NCI-H446 treated with DMSO at 0.1 percent for 48 hours (cell line): ENCODE data around the gene ZRANB1.

Experiments used
- DNase-seq: peaks from one replicate; lab custom pipeline; 2025; lab: John Stamatoyannopoulos, UW

The ZRANB1 gene

GRCh38 chr10:125005312-125006187, 63.6 kb downstream of the ZRANB1 start:
- DNase-seq, result no peak

DNA sequence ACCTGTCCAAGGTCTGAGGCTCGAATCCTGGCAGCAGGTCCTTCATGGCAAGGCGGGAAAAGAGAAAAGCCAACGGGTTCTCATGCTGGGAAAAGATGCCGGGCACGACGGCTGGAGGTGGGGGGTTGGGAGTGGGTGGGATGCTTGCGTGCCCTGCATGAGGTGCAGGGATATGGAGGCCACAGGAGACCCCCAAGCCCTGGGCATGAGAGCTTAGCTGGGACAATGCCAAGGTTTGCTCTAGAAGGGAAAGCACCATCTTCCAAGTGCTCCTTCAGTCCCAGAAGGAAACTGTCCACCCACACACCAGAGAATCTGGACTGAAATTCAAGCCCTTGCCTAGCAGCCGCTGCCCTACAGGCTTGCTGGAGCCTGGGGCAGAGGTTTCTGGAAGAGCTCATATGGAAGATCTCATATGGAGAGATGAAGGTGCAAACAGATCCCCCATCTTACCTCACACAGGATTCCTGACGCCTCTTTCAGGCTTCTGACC, 64.3 kb downstream of the ZRANB1 start:
- no peak for DNase-seq

- DNase-seq, result no peak
Observed at GRCh38 chr10:125006921-125007426, 65.1 kb downstream of the ZRANB1 start.

DNA sequence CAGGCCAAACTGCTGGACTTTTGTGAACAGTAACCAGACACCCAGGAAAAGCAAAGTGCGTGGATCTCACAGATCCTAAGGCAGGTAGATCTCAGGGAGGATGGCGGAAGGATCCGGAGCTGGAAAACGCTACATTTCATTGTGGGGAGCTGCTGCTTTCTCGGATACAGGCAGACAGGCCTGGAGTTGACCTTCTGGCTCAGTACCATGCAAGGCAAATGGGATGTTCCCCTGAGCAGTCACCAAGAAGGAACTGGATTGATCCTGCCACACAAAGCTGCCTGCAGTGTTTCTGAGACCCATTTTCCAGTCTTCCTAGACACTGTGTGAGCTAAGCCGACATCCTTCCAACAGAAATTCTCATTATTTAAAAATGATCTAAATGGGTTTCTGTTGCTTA, 65.5 kb downstream of the ZRANB1 start:
- no peak for DNase-seq

DNA sequence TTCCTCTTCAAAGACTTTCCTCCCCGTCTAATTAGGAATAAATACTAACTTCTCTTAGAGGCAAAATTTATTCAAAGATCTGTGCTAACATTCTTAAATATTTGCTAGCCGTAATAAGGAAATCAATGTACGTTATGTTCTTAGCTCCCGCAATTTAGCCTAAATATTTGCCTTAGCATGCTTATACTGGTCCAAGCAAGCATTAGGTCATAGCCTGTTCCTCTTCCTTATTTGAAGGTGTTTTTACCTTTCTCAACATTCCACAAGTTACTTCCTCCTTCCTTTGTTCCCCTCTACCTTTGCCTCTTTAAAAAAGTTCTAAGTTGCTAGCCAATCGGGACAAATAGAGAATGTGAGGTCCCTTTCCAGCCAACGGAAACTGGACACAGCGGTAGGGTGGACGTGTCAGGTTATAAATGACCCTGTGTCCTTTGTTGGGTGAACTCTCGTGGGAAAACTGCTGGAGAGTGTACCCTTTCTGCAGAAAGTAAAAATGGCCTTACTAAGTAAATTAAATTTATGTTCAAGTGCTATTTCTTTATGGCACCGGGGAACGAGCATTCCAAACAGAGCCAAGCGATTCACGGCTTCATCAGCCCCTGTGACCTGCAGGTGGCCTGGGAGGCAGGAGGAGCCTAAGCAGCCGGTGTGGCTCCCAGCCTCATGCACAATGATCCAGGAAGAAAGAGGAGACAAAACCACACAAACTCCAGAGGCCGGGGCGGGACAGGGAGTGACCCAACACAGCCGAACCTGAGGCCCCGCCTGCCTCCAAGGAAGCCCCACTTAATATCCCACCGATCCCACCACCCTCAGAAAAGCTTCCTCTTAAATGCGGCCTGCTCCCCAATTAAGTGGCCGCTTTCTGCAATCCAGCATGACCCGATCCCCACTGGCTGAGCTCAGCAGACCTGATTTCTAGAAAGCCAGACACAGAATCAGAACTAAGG, 67.0 kb downstream of the ZRANB1 start:
- DNase-seq, result no peak

GRCh38 chr10:125009661-125010161, 67.8 kb downstream of the ZRANB1 start:
- DNase-seq, result no peak

- no peak for DNase-seq
Observed at GRCh38 chr10:125010362-125010761, 68.4 kb downstream of the ZRANB1 start.

GRCh38 chr10:125011171-125011925, 69.4 kb downstream of the ZRANB1 start:
- no peak for DNase-seq

DNA sequence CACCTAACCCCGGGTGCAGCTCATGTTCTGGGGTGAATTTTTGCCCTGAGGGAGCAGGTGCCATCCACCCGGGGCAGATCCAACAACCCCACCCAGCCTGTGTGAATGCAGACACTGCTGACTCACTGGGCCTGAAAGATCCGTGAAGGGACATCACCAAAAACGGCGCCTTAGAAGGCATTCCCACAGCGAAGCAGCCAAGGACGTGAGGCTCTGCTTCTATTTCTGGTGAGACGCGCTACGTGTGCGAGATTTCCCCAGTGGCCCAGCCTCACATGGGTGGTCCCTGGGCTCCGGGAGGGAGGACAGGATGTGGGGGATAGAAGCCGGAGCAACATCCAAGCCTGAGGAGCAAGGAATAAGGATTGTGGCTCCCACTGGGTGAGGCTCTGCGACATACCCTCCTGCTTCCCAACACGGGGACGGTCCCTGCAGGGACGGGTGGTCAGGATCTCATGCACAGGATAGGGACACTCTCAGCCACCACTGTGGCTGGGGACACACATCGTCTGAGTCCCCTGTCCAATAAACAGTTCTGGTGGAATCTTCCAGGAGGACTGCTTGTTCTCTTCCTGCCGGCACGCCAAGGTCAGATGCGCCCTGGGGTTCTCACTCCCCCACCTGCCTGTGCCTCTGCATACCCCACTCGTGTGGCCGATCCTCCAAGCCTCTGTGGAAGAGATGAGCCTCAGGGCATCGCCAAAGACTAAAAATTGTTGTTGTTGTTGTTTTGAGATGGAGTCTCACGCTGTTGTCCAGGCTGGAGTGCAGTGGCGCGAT, 70.2 kb downstream of the ZRANB1 start:
- no peak for DNase-seq

GRCh38 chr10:125012851-125013528, 71.1 kb downstream of the ZRANB1 start:
- no peak for DNase-seq

GRCh38 chr10:125013529-125013872, 71.6 kb downstream of the ZRANB1 start:
- no peak for DNase-seq

DNA sequence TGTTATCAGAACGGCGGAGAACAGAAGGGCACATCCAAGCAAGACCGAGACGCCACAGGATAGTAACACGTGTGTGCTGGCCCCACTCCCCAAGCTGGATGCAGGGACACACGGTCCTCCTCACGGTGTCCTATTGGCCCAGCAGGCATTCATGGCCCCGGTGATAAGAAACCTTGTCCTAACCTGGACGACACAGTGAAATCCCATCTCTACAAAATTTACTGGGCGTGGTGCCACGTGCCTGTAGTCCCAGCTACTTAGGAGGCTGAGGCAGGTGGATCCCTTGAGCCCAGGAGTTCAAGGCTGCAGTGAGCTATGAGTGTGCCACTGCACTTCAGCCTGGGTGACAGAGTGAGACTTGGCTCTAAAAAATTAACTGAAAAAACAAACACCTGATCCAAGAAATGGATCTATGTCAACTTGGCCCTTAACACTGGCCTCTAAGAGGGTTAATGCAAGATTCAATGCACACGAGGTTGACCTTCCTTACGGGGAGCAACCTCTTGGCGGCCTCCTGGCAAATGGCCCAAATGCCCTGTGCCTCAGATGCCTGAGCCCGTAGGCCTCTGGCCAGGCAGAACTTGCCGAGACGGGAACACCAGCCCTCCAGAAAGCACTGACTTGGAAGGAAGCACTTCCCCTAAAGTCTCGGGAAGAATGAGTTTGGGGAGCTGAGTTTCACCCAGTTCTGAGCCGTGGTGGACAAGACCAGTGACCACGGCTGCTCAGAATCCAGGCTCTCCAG, 72.3 kb downstream of the ZRANB1 start:
- no peak for DNase-seq

- no peak for DNase-seq
Observed at GRCh38 chr10:125014836-125015355, 73.0 kb downstream of the ZRANB1 start.

GRCh38 chr10:125015356-125015944, 73.5 kb downstream of the ZRANB1 start:
- DNase-seq, result no peak

GRCh38 chr10:125016123-125016522, 74.2 kb downstream of the ZRANB1 start:
- DNase-seq, result no peak

DNA sequence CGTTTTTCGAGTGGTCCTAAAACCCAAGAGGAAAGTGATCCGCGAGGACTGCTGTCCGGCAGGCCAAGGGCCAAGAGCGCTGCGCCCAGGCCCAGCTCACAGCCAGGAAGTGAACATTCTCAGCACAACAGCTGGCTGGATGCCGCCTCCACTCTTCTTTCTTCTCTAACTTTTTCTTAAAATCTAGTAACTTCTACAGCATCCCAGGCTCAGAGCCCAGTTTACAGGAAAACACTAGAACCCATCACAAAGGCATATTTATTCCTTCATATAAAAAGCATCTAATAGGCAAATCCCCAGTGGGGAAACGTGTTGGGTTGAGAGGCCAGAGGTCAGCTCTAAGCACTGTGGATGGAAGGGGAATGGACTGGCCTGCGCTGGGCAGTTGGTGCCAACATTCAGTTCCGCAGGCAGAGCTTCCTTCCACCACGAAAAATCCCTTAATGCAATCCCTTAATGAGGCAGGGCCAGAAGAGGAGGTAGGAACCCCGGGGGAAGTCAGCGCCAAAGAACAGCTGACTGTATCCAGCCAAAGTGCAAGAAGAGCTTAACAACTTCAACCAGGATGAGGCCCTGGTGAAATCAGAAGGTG, 74.8 kb downstream of the ZRANB1 start:
- DNase-seq, result no peak

GRCh38 chr10:125017547-125018298, 75.8 kb downstream of the ZRANB1 start:
- no peak for DNase-seq
